Measurements from ENCODE around the gene BAHD1. TPM values are rescaled to one million over a fixed set of nuclear protein-coding genes. Genes with fewer than 3 reads are reported as not detected.

BAHD1 gene
- total RNA-seq, 4 donors from 2014 or later = 19.0 to 26.2 (median 22.8) TPM

- no peaks in the 10 kb centered on the region for H3K36me3 ChIP-seq
- H3K27ac ChIP-seq = peak overlapping the region in 2 of 4 donors; percentile 15 to 47
- H3K4me3 ChIP-seq = no peak overlapping the region
- 3 to 34% methylated on average over 7 to 9 of the region's 9 CpGs for WGBS, 2 donors (ENCODE audit: low coverage in 1 of 2)
- TF ChIP-seq POLR2AphosphoS5 (IDR thresholded peaks at IDR 0.05) (no peak), POLR2A (IDR thresholded peaks at IDR 0.05) (no peak), EP300 (IDR thresholded peaks at IDR 0.05) (no peak), CTCF (IDR thresholded peaks at IDR 0.05) (no peak)
- no peak for ATAC-seq
- H3K4me1 ChIP-seq = peaks cover 0 to 53% (median 9%) of the 10 kb centered on the region in 3 donors
- no peaks in the 10 kb centered on the region for H3K27me3 ChIP-seq
- no peaks in the 10 kb centered on the region for H3K9me3 ChIP-seq
These were observed 4.7 kb downstream of the BAHD1 start for GRCh38 chr15:40445421-40445922.

- Histone ChIP-seq H3K27me3 (no peaks in the 10 kb centered on the region), H3K9me3 (no peaks in the 10 kb centered on the region), H3K4me1 (peaks cover 0 to 51% (median 9%) of the 10 kb centered on the region in 3 donors), H3K4me3 (no peak overlapping the region), H3K27ac (peak overlapping the region in 1 of 4 donors; percentile 47), H3K36me3 (no peaks in the 10 kb centered on the region)
- ATAC-seq = no peak
- 62% methylated on average over 3 of the region's 3 CpGs; no CpG with 5 or more reads in 1 of the 2 donors for WGBS, 2 donors (ENCODE audit: low coverage in 1 of 2)
- TF ChIP-seq POLR2A (IDR thresholded peaks at IDR 0.05) (no peak), POLR2AphosphoS5 (IDR thresholded peaks at IDR 0.05) (no peak), CTCF (IDR thresholded peaks at IDR 0.05) (no peak), EP300 (IDR thresholded peaks at IDR 0.05) (no peak)
These were observed 5.4 kb downstream of the BAHD1 start for GRCh38 chr15:40446144-40446543.

GRCh38 chr15:40448354-40448753 is 7.6 kb downstream of the BAHD1 start:
- Histone ChIP-seq H3K4me3 (no peak overlapping the region), H3K9me3 (no peaks in the 10 kb centered on the region), H3K36me3 (no peaks in the 10 kb centered on the region), H3K27ac (no peak overlapping the region), H3K27me3 (no peaks in the 10 kb centered on the region), H3K4me1 (peaks cover 0 to 57% (median 8%) of the 10 kb centered on the region in 3 donors)
- no peak for ATAC-seq
- TF ChIP-seq POLR2AphosphoS5 (IDR thresholded peaks at IDR 0.05) (no peak), POLR2A (IDR thresholded peaks at IDR 0.05) (no peak), CTCF (IDR thresholded peaks at IDR 0.05) (no peak), EP300 (IDR thresholded peaks at IDR 0.05) (no peak)
- 90 to 96% methylated on average over 4 of the region's 4 CpGs for WGBS, 2 donors (ENCODE audit: low coverage in 1 of 2)

GRCh38 chr15:40449275-40449674 is 8.5 kb downstream of the BAHD1 start:
- peaks cover 0 to 57% (median 8%) of the 10 kb centered on the region in 3 donors for H3K4me1 ChIP-seq
- ATAC-seq = no peak
- no peaks in the 10 kb centered on the region for H3K9me3 ChIP-seq
- H3K27ac ChIP-seq = no peak overlapping the region
- H3K27me3 ChIP-seq = no peaks in the 10 kb centered on the region
- no peaks in the 10 kb centered on the region for H3K36me3 ChIP-seq
- H3K4me3 ChIP-seq = no peak overlapping the region
- TF ChIP-seq EP300 (IDR thresholded peaks at IDR 0.05) (no peak), POLR2AphosphoS5 (IDR thresholded peaks at IDR 0.05) (no peak), CTCF (IDR thresholded peaks at IDR 0.05) (no peak), POLR2A (IDR thresholded peaks at IDR 0.05) (no peak)

GRCh38 chr15:40450047-40450446 is 9.3 kb downstream of the BAHD1 start:
- 79% methylated on average over 2 of the region's 2 CpGs; no CpG with 5 or more reads in 1 of the 2 donors for WGBS, 2 donors (ENCODE audit: low coverage in 1 of 2)
- Histone ChIP-seq H3K27ac (no peak overlapping the region), H3K36me3 (no peaks in the 10 kb centered on the region), H3K4me3 (no peak overlapping the region), H3K4me1 (peaks cover 0 to 57% (median 13%) of the 10 kb centered on the region in 3 donors), H3K27me3 (no peaks in the 10 kb centered on the region), H3K9me3 (no peaks in the 10 kb centered on the region)
- TF ChIP-seq EP300 (IDR thresholded peaks at IDR 0.05) (no peak), CTCF (IDR thresholded peaks at IDR 0.05) (no peak), POLR2A (IDR thresholded peaks at IDR 0.05) (no peak), POLR2AphosphoS5 (IDR thresholded peaks at IDR 0.05) (no peak)
- ATAC-seq = no peak

All from gastroesophageal sphincter (tissue), 4 donors.